Right lobe of liver (tissue), 6 donors: Measurements from ENCODE around the gene ABCA12. TPM values are rescaled to one million over a fixed set of nuclear protein-coding genes. Genes with fewer than 3 reads are reported as not detected.

Source experiments
- ATAC-seq, 4 donors: fragments of 200-7000 bp; cut with Tn5 transposase; one replicate each; pipeline ENCODE4 v1.9.1; 2020; ENCODE audit warnings: mild to moderate bottlenecking in 4 of 4, moderate library complexity in 4 of 4
- DNase-seq, 3 donors: peaks; one replicate each; pipeline ENCODE4 v3.0.0-alpha.2; 2020
- H3K27ac ChIP-seq, 3 donors: fragments of 200-600 bp; one replicate each; pipeline ENCODE4 v1.8.0; 2022
- H3K27me3 ChIP-seq, 2 donors: fragments of 200-600 bp; one replicate each; pipeline ENCODE4 v1.8.0; 2022
- H3K36me3 ChIP-seq, 4 donors: fragments of 200-600 bp; sonication (generic) in 1 of 4; one replicate each; pipeline versions ENCODE4 v1.5.1 to v1.8.0; 2017 to 2022; ENCODE audit warnings: control low read depth in 1 of 4
- H3K4me1 ChIP-seq, 4 donors: fragments of 200-600 bp; sonication (generic) in 1 of 4; one replicate each; pipeline versions ENCODE4 v1.5.1 to v1.8.0; 2017 to 2022; ENCODE audit warnings: control low read depth in 1 of 4
- H3K4me3 ChIP-seq, 3 donors: fragments of 200-600 bp; one replicate each; pipeline ENCODE4 v1.8.0; 2022
- H3K9me3 ChIP-seq, 4 donors: fragments of 200-600 bp; sonication (generic) in 1 of 4; one replicate each; pipeline versions ENCODE4 v1.5.1 to v1.8.0; 2017 to 2022; ENCODE audit warnings: control low read depth in 1 of 4
- CTCF ChIP-seq, 4 donors: fragments of 200-600 bp in 3 of 4; fragments of 450-650 bp in 1 of 4; IDR thresholded peaks; one replicate each; pipeline versions ENCODE4 v1.5.1 to v1.8.0; 2016 to 2022; ENCODE audit warnings: antibody characterized with exemption in 4 of 4, mild to moderate bottlenecking in 2 of 4
- POLR2A ChIP-seq: fragments of 450-650 bp; IDR thresholded peaks from one replicate; pipeline ENCODE4 v1.6.1; 2017; ENCODE audit warnings: antibody characterized with exemption, mild to moderate bottlenecking
- WGBS: methylation state at CpG from one replicate; pipeline ENCODE4 v1.1.6; 2018; ENCODE audit warnings: low coverage, low lambda C conversion rate; ENCODE audit not compliant: insufficient coverage; ENCODE audit errors: missing lambda C conversion rate; 5-methylcytosine and 5-hydroxymethylcytosine counted together
- intact Hi-C, 2 donors: fragments of 100-400 bp; cut with DNase I; formaldehyde crosslinking; loops; one replicate each; pipeline versions ENCODE4 v1.11.2 to v1.14.1; 2022
- total RNA-seq, 6 experiments: library from RNA; depleted of rRNA in 2 of 6; stranded (reverse); fragments of >200 nt in 2 of 6; fragmentation: NEBNext Ultra II Directional in 3 of 6; extraction: Animal tissue kit (Norgen Biotek cat#: 25700) in 3 of 6; gene quantifications; one replicate each; pipeline versions ENCODE4 v1.1.0 to v1.2.4, GENCODE V29; 2016 to 2023
- donor health status: DM: no; HTN: yes; CAD: no.
- donor health status: DM: no; HTN: no; CAD: no.
- donor health status: DM: no; HTN: no; CAD: no.
- donor health status: DM: no; HTN: yes; CAD: no.
- donor health status: DM: no; HTN: yes; CAD: no.

ABCA12 gene
- total RNA-seq, 6 experiments from 2014 or later = not detected

GRCh38 chr2:214987261-214987660, 151.2 kb downstream of the ABCA12 start:
- DNase-seq (no peak), ATAC-seq (no peak)
- H3K36me3 ChIP-seq = no peaks in the 10 kb centered on the region
- H3K27ac ChIP-seq = no peak overlapping the region
- no peak overlapping the region for H3K4me3 ChIP-seq
- H3K27me3 ChIP-seq = no peaks in the 10 kb centered on the region
- intact Hi-C loops = no loop called here
- TF ChIP-seq CTCF (IDR thresholded peaks at IDR 0.05) (no peak), POLR2A (no peak)
- no peaks in the 10 kb centered on the region for H3K9me3 ChIP-seq
- 79% methylated on average over 3 of the region's 3 CpGs for WGBS
- H3K4me1 ChIP-seq = no peaks in the 10 kb centered on the region

GRCh38 chr2:214985619-214986018, 152.8 kb downstream of the ABCA12 start:
- no peaks in the 10 kb centered on the region for H3K36me3 ChIP-seq
- intact Hi-C loops = no loop called here
- no peak overlapping the region for H3K4me3 ChIP-seq
- no peak for ATAC-seq
- no peaks in the 10 kb centered on the region for H3K9me3 ChIP-seq
- DNase-seq = no peak
- H3K27me3 ChIP-seq = no peaks in the 10 kb centered on the region
- TF ChIP-seq POLR2A (no peak), CTCF (IDR thresholded peaks at IDR 0.05) (no peak)
- 52% methylated on average over 3 of the region's 3 CpGs for WGBS
- H3K4me1 ChIP-seq = no peaks in the 10 kb centered on the region
- no peak overlapping the region for H3K27ac ChIP-seq

GRCh38 chr2:214966420-214966819, 172.0 kb downstream of the ABCA12 start:
- Histone ChIP-seq H3K4me3 (no peak overlapping the region), H3K36me3 (no peaks in the 10 kb centered on the region), H3K9me3 (no peaks in the 10 kb centered on the region), H3K27ac (no peak overlapping the region), H3K27me3 (no peaks in the 10 kb centered on the region), H3K4me1 (no peaks in the 10 kb centered on the region)
- ATAC-seq = no peak
- no peak for DNase-seq
- 75% methylated on average over 5 of the region's 5 CpGs for WGBS
- no peak for TF ChIP-seq POLR2A
- no peak for TF ChIP-seq CTCF (IDR thresholded peaks at IDR 0.05)
- intact Hi-C loops = no loop called here

GRCh38 chr2:214960677-214961076, 177.7 kb downstream of the ABCA12 start:
- no peaks in the 10 kb centered on the region for H3K9me3 ChIP-seq
- intact Hi-C loops = no loop called here
- no peak overlapping the region for H3K27ac ChIP-seq
- no peaks in the 10 kb centered on the region for H3K27me3 ChIP-seq
- TF ChIP-seq CTCF (IDR thresholded peaks at IDR 0.05) (peak; percentile 7 to 19 (median 10)), POLR2A (no peak)
- H3K4me3 ChIP-seq = no peak overlapping the region
- DNase-seq (no peak), ATAC-seq (no peak)
- no peaks in the 10 kb centered on the region for H3K4me1 ChIP-seq
- H3K36me3 ChIP-seq = no peaks in the 10 kb centered on the region

GRCh38 chr2:214946949-214947348, 191.5 kb downstream of the ABCA12 start:
- Histone ChIP-seq H3K27me3 (no peaks in the 10 kb centered on the region), H3K36me3 (no peaks in the 10 kb centered on the region), H3K9me3 (no peaks in the 10 kb centered on the region), H3K4me1 (no peaks in the 10 kb centered on the region), H3K27ac (no peak overlapping the region), H3K4me3 (no peak overlapping the region)
- TF ChIP-seq CTCF (IDR thresholded peaks at IDR 0.05) (no peak), POLR2A (no peak)
- WGBS = 80% methylated on average over 2 of the region's 2 CpGs
- intact Hi-C loops = no loop called here
- ATAC-seq (no peak), DNase-seq (no peak)
